SK-N-MC (cell line): Measurements from ENCODE around the gene CHST14.
A peak's percentile ranks its signal among the peaks of the same experiment; 100 is the strongest.

Experiments
- DNase-seq: peaks from one replicate; pipeline ENCODE4 v3.0.0-alpha.2; 2011; ENCODE audit warnings: low read depth, low spot score
- H3K27ac ChIP-seq: fragments of 200-600 bp; sonication (generic); 2 replicates; pipeline ENCODE4 v1.5.1; 2016; ENCODE audit warnings: mixed run types
- H3K36me3 ChIP-seq: fragments of 200-600 bp; sonication (generic); 2 replicates; pipeline ENCODE4 v1.6.1; 2017; ENCODE audit warnings: antibody characterized with exemption, low read length, mixed read lengths; ENCODE audit not compliant: insufficient read depth
- H3K4me3 ChIP-seq: fragments of 200-600 bp; sonication (generic); 2 replicates; pipeline ENCODE4 v1.5.1; 2016
- H3K9ac ChIP-seq: fragments of 200-600 bp; sonication (generic); 2 replicates; pipeline ENCODE4 v1.8.0; 2017; ENCODE audit warnings: mixed run types, mixed read lengths; ENCODE audit not compliant: insufficient read length
- H3K9me3 ChIP-seq: fragments of 200-600 bp; sonication (generic); 2 replicates; pipeline ENCODE4 v1.6.1; 2017; ENCODE audit warnings: low read depth, mild to moderate bottlenecking, antibody characterized with exemption, low read length, moderate library complexity, mixed read lengths
- EZH2 ChIP-seq: fragments of 200-600 bp; sonication (generic); IDR thresholded peaks from one replicate; pipeline ENCODE4 v1.6.1; 2017; ENCODE audit warnings: antibody characterized with exemption
- FOXP2 ChIP-seq: optimal IDR thresholded peaks from 2 replicates; pipeline ENCODE3; 2011; ENCODE audit warnings: mild to moderate bottlenecking, moderate library complexity; ENCODE audit not compliant: insufficient read depth; ENCODE audit errors: extremely low read length, control extremely low read depth
- POLR2AphosphoS5 ChIP-seq: IDR thresholded peaks from 2 replicates; pipeline ENCODE4 v1.6.1; 2012; ENCODE audit warnings: mild to moderate bottlenecking, low read depth, low read length, borderline replicate concordance

CHST14 gene

DNA sequence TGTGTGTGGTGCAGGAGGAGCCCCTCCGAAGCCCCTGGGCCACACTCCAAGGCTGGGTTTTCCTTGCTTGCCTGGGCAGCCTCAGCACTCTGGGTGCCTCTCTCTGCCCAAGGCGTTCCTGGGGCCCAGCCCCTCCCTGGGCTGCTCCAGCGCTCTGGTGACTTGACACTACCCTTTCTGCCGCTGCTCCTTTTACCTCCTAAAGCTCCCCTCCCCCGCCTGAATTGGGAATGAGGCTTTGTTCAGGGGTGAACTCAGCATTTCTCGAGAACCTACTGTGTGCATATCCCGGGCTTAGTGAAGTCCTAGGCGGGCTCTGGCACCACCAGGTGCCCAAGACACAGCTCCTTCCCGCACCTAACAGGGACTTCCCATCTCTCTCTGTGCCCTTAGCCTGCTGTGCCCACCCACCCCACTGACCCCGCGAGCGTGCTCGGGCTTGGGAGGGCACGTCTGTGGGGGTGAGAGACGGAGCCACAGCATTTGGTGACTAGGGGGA is 31.3 kb upstream of the CHST14 start:
- no peaks in the 10 kb centered on the region for H3K36me3 ChIP-seq
- peak overlapping the region; percentile 55 for H3K27ac ChIP-seq
- TF ChIP-seq FOXP2 (no peak), EZH2 (no peak), POLR2AphosphoS5 (peak; percentile 13; the same call in 1 of the 2 replicates)
- peak overlapping the region; percentile 67 for H3K9ac ChIP-seq
- H3K4me3 ChIP-seq: peak overlapping the region; percentile 89
- no peaks in the 10 kb centered on the region for H3K9me3 ChIP-seq
- DNase-seq: no peak

DNA sequence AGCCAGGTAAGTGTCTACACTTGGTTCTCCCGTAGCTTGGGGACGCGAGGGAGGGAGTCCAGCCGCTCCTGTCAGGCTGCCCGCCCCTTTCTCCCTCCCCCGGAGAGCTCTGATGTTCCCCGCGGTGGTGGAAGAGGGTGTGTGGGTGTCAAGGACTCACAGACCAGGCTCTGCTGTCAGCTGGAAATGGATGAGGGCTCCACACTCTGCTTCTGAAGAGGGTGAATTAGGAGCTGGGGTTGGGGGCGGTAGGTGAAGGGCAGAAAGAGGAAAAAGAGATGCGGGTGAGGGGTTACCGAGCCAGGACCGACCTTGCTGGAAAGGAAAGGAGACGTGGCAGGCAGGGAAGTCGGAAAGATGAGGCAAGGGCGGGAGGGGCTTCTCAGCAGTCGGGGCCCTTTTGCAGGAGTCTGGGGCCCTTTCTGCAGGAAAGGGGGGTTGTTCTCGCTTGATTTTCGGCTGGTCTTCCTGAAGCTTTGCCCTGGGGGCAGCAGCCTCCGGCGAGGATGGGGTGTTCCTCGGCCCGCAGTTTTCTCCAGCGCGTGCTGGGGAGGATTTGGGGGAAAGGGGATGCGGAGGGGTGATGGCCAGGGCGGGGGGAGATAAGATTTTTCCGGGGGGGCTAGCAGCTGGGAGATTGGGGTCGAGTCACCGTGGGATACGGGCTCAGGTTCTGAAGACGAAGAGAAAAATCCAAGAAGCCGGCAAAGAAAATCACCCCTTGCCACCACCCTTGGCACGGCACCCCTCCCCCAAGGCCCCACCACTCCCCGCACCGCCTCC is 30.6 kb upstream of the CHST14 start:
- Histone ChIP-seq H3K9me3 (no peaks in the 10 kb centered on the region), H3K4me3 (peak overlapping the region; percentile 89), H3K36me3 (no peaks in the 10 kb centered on the region), H3K27ac (peak overlapping the region; percentile 55), H3K9ac (peak overlapping the region; percentile 67)
- TF ChIP-seq POLR2AphosphoS5 (no peak), FOXP2 (no peak), EZH2 (no peak)
- no peak for DNase-seq

DNA sequence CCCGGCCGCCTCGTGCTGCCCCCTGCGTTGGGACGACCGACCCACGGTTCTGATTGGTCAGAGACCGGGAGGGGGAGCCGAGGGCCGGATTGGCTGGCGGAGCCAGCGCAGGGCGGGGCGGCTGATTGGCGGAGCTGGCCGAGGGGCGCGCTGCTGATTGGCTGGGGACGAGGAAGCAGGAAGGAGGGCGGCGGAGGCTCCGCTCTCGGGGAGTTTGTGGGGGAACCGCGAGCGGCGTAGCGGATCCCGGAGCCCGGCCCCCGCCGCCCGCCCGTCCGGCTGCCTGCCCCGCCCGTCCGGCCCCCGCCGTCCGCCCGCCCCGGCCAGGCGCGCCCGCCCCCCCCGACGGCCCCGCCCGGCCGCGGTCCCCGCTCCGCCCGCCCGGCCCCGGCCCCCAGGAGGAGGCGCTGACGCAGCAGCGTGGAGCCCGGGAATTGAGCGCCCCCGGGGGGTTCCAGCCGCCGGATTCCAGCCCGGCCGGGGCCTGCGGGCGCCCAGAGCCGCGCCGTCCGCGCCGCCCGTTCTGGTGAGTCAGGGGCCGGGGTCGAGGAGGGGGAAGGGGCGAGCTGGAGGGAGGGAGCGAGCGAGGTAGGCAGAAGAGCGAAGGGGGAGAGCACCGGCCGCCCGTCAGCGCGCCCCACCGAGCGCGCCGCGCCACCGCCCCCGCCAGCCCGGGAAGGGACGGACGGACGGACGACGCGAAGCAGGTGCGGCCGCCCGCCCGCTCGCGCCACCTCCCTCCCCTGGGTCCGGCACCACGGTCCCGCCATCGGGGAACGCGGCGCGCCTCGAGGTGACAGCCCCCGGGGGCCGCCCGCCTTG is 29.8 kb upstream of the CHST14 start, which contains the start of gene BAHD1:
BAHD1 (plus strand) TSS at position 211 of the 822 bp plus-strand sequence. CDS start 17,512 bp downstream, outside the sequence.
- peak within 1 kb of the TSS; percentile 78 for H3K9ac ChIP-seq
- DNase-seq: peak; percentile 45

DNA sequence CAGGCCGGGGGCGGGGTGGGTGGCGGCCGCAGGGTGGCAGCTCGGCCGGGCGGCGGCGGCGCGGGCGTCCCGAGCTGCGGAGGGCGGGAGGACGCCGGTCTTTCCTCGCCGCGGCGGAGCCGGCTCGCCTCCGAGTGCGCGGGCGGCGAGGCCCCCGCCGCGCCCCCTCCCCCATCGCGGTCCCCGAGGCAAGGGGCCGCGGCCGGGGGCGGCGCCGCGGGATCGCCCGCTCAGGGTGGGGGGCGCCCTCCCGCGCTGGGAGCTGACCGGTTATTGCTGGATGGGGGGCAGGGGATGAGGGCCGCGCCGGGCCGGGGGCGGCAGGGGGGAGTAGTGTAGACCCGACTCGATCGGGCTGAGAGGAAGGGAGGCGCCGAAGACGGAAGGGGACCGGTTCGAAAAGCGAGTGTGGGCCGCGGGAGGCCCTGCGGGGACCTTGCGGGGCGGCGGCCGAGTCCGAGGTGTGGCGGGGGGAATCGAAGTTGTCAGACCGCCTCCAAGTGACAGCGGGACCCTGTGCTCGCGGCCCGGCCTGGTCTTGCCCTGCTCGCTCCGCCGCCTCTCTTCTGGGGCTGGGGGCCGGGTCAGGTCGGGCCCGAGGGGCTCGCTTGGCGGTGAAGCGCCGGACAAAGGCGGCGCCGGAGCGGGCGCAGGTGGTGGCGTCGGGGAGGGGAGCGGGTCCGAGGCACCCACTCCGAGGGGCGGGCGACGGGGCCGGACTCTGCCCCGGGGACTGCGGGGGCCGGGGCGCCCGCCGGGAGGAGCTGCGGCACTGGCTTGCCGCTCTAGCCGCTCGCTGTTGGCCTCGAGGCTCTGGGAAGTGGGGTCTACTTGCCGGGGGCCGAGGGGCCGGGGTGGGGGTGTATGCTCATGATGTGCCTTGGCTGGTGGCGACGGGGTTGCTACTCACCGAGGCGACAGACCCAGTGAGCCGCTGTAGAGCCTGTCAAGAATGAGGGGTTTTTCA is 28.9 kb upstream of the CHST14 start:
- Histone ChIP-seq H3K27ac (no peak overlapping the region), H3K9me3 (no peaks in the 10 kb centered on the region), H3K4me3 (peak overlapping the region; percentile 85), H3K9ac (peak overlapping the region; percentile 78), H3K36me3 (no peaks in the 10 kb centered on the region)
- TF ChIP-seq EZH2: no peak
- TF ChIP-seq FOXP2: no peak
- no peak for TF ChIP-seq POLR2AphosphoS5
- no peak for DNase-seq

More for the DNA sequence above, 29.8 kb upstream of the CHST14 start, which contains the start of gene BAHD1:
- H3K27ac ChIP-seq: peak within 1 kb of the TSS; percentile 55
- H3K4me3 ChIP-seq: peak within 1 kb of the TSS; percentile 89
- no peaks in the 10 kb centered on the region for H3K36me3 ChIP-seq
- H3K9me3 ChIP-seq: no peaks in the 10 kb centered on the region
- TF ChIP-seq EZH2 (no peak), POLR2AphosphoS5 (peak; percentile 58; the same call in 1 of the 2 replicates)

DNA sequence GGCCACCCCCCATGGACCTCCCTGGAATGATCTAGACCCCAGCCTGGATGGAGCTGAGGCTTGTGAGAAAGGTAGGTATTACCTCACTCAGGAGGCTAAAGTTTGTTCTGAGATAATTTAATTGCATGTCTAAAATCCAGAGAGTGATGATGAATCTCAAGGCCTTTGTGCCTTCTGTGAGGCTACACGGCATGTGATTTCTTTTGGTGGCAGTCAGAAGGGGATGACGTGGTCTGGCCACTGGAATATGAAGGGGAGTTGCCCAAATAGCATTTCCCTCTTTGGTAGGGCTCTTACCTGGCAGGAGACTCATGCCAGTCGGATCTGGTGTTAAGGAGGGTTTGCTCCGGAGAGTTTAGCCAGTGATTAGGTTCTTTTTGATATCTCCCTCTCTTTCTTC is 27.5 kb upstream of the CHST14 start:
- H3K4me3 ChIP-seq: peak overlapping the region; percentile 85; the same call in 1 of the 2 replicates
- H3K9me3 ChIP-seq: no peaks in the 10 kb centered on the region
- no peak for TF ChIP-seq POLR2AphosphoS5
- TF ChIP-seq FOXP2: no peak
- no peak for TF ChIP-seq EZH2
- no peak overlapping the region for H3K27ac ChIP-seq
- H3K9ac ChIP-seq: no peak overlapping the region
- DNase-seq: no peak
- H3K36me3 ChIP-seq: no peaks in the 10 kb centered on the region

- Histone ChIP-seq H3K4me3 (no peak overlapping the region), H3K9me3 (no peaks in the 10 kb centered on the region), H3K36me3 (no peaks in the 10 kb centered on the region), H3K27ac (no peak overlapping the region), H3K9ac (no peak overlapping the region)
- DNase-seq: no peak
- TF ChIP-seq FOXP2: no peak
- TF ChIP-seq POLR2AphosphoS5: no peak
- TF ChIP-seq EZH2: no peak
Observed at GRCh38 chr15:40443846-40444245, 26.9 kb upstream of the CHST14 start.

GRCh38 chr15:40444736-40445135 is 26.0 kb upstream of the CHST14 start:
- no peaks in the 10 kb centered on the region for H3K9me3 ChIP-seq
- no peak for DNase-seq
- no peak for TF ChIP-seq POLR2AphosphoS5
- no peak for TF ChIP-seq FOXP2
- no peak for TF ChIP-seq EZH2
- no peak overlapping the region for H3K4me3 ChIP-seq
- no peak overlapping the region for H3K27ac ChIP-seq
- H3K9ac ChIP-seq: no peak overlapping the region
- H3K36me3 ChIP-seq: no peaks in the 10 kb centered on the region
